Measurements from ENCODE around the gene LDHA.

Gene LDHA

GRCh38 chr11:18374956-18375355 lies 19.4 kb upstream of the LDHA start:
- H3K4me3 ChIP-seq (ENCODE audit: low read depth, low read length): no peak overlapping the region
- TF ChIP-seq CTCF (IDR thresholded peaks at IDR 0.05; ENCODE audit: insufficient read depth, low read depth, low read length, missing control alignments): no peak
- no peak for DNase-seq (ENCODE audit: low read depth)

GRCh38 chr11:18375941-18376340 lies 18.4 kb upstream of the LDHA start:
- DNase-seq (ENCODE audit: low read depth): no peak
- no peak for TF ChIP-seq CTCF (IDR thresholded peaks at IDR 0.05; ENCODE audit: insufficient read depth, low read depth, low read length, missing control alignments)
- H3K4me3 ChIP-seq (ENCODE audit: low read depth, low read length): no peak overlapping the region

- H3K4me3 ChIP-seq (ENCODE audit: low read depth, low read length): no peak overlapping the region
- DNase-seq (ENCODE audit: low read depth): no peak
- TF ChIP-seq CTCF (IDR thresholded peaks at IDR 0.05; ENCODE audit: insufficient read depth, low read depth, low read length, missing control alignments): no peak
Observed at GRCh38 chr11:18379201-18379600, 15.2 kb upstream of the LDHA start.

- peak; percentile 86 for DNase-seq (ENCODE audit: low read depth)
- peak overlapping the region; percentile 47 for H3K4me3 ChIP-seq (ENCODE audit: low read depth, low read length)
- no peak for TF ChIP-seq CTCF (IDR thresholded peaks at IDR 0.05; ENCODE audit: insufficient read depth, low read depth, low read length, missing control alignments)
Observed at GRCh38 chr11:18383388-18384156, 10.8 kb upstream of the LDHA start.

GRCh38 chr11:18384157-18384641 lies 10.2 kb upstream of the LDHA start:
- TF ChIP-seq CTCF (IDR thresholded peaks at IDR 0.05; ENCODE audit: insufficient read depth, low read depth, low read length, missing control alignments): no peak
- DNase-seq (ENCODE audit: low read depth): no peak
- H3K4me3 ChIP-seq (ENCODE audit: low read depth, low read length): peak overlapping the region; percentile 47

GRCh38 chr11:18390088-18390487 lies 4.3 kb upstream of the LDHA start:
- DNase-seq (ENCODE audit: low read depth): no peak
- TF ChIP-seq CTCF (IDR thresholded peaks at IDR 0.05; ENCODE audit: insufficient read depth, low read depth, low read length, missing control alignments): no peak
- H3K4me3 ChIP-seq (ENCODE audit: low read depth, low read length): no peak overlapping the region

All from GM12865 (cell line).